Inflammatory macrophage treated with lipopolysaccharide for 1 hour (primary cell): ENCODE data around the gene ATRN.
"Not testable (repeated sequence)": the region's sequence is repeated elsewhere in the genome, so short reads cannot be mapped to it uniquely, and the experiment has no call there.

Source experiments
- DNase-seq, 2 donors: peaks; one replicate each; pipeline ENCODE4 v3.0.0-alpha.2; 2020 to 2022

The ATRN gene

GRCh38 chr20:3521852-3522740 lies 51.3 kb downstream of the ATRN start:
- peak; percentile 9 to 13 for DNase-seq

- not testable (repeated sequence) for DNase-seq
Measured at GRCh38 chr20:3524696-3525095, 53.9 kb downstream of the ATRN start.

GRCh38 chr20:3532089-3532615 lies 61.3 kb downstream of the ATRN start:
- DNase-seq: no peak

- not testable (repeated sequence) for DNase-seq
Measured at GRCh38 chr20:3537733-3538132, 66.9 kb downstream of the ATRN start.

- DNase-seq: peak; percentile 9 to 21
Measured at GRCh38 chr20:3539311-3540107, 68.7 kb downstream of the ATRN start.

- DNase-seq: no peak
Measured at GRCh38 chr20:3541887-3542721, 71.3 kb downstream of the ATRN start.

- no peak for DNase-seq
Measured at GRCh38 chr20:3543901-3544507, 73.2 kb downstream of the ATRN start.

- no peak for DNase-seq
Measured at GRCh38 chr20:3545401-3545925, 74.6 kb downstream of the ATRN start.

GRCh38 chr20:3547906-3548305 lies 77.1 kb downstream of the ATRN start:
- DNase-seq: no peak

- DNase-seq: no peak
Measured at GRCh38 chr20:3550837-3551236, 80.0 kb downstream of the ATRN start.

- no peak for DNase-seq
Measured at GRCh38 chr20:3551681-3552434, 81.0 kb downstream of the ATRN start.

- DNase-seq: no peak
Measured at GRCh38 chr20:3553663-3554062, 82.8 kb downstream of the ATRN start.

- peak; percentile 26 to 36 for DNase-seq
Measured at GRCh38 chr20:3557237-3557785, 86.5 kb downstream of the ATRN start.

- no peak for DNase-seq
Measured at GRCh38 chr20:3559231-3559630, 88.4 kb downstream of the ATRN start.

- peak; percentile 31 to 45 for DNase-seq
Measured at GRCh38 chr20:3559637-3560036, 88.8 kb downstream of the ATRN start.

GRCh38 chr20:3560162-3560561 lies 89.3 kb downstream of the ATRN start:
- DNase-seq: no peak

- no peak for DNase-seq
Measured at GRCh38 chr20:3560578-3560977, 89.8 kb downstream of the ATRN start.

- DNase-seq: no peak
Measured at GRCh38 chr20:3563133-3563532, 92.3 kb downstream of the ATRN start.

GRCh38 chr20:3563548-3564177 lies 92.8 kb downstream of the ATRN start:
- peak in 1 of 2 donors; percentile 47 for DNase-seq

GRCh38 chr20:3565851-3566250 lies 95.0 kb downstream of the ATRN start:
- no peak for DNase-seq
